CD4-positive, alpha-beta T cell (primary cell): ENCODE results near the gene OGDH. TPM values are rescaled to one million over a fixed set of nuclear protein-coding genes. Genes with fewer than 3 reads are reported as not detected.

Source experiments
- ATAC-seq: fragments of 200-7000 bp; cut with Tn5 transposase; one replicate; pipeline ENCODE4 v1.10.0; 2022; ENCODE audit warnings: mild to moderate bottlenecking; ENCODE audit not compliant: poor library complexity
- CTCF ChIA-PET: fragments of 350-600 bp; sonication (Branson Sonifier 250); formaldehyde crosslinking; loops from one replicate; lab custom pipeline; 2021; ENCODE audit warnings: antibody characterized with exemption, inconsistent platforms; lab: Charles Lee
- POLR2A ChIA-PET: fragments of 350-600 bp; sonication (Branson Sonifier 250); formaldehyde crosslinking; loops from one replicate; lab custom pipeline; 2021; ENCODE audit warnings: antibody characterized with exemption, inconsistent platforms; lab: Charles Lee
- DNase-seq, 14 experiments: peaks; one replicate each; pipeline ENCODE4 v3.0.0-alpha.2; 2013 to 2020; ENCODE audit warnings: mixed read lengths in 2 of 14
- H3K27ac ChIP-seq, 2 donors: one replicate each; pipeline versions ENCODE4 v1.5.1 to v1.7.0; 2013; ENCODE audit warnings: low read length in 2 of 2, low read depth in 1 of 2, mild to moderate bottlenecking in 1 of 2
- H3K27me3 ChIP-seq, 2 experiments: 1 replicate in 1 of 2; 2 replicates in 1 of 2; pipeline versions ENCODE4 v1.6.1 to v1.7.0; 2013; ENCODE audit warnings: low read length in 2 of 2, control low read depth in 1 of 2, mild to moderate bottlenecking in 1 of 2, moderate library complexity in 1 of 2; ENCODE audit not compliant: insufficient read depth in 2 of 2, control insufficient read depth in 1 of 2
- H3K36me3 ChIP-seq: one replicate; pipeline ENCODE4 v1.6.1; 2013; ENCODE audit warnings: low read length, control low read depth; ENCODE audit not compliant: insufficient read depth
- H3K4me1 ChIP-seq: one replicate; pipeline ENCODE4 v1.6.1; 2013; ENCODE audit warnings: low read length, control low read depth; ENCODE audit not compliant: insufficient read depth
- H3K4me3 ChIP-seq: one replicate; pipeline ENCODE4 v1.5.1; 2013; ENCODE audit warnings: mild to moderate bottlenecking, low read length, moderate library complexity
- H3K9me3 ChIP-seq, 2 experiments: 1 replicate in 1 of 2; 2 replicates in 1 of 2; pipeline versions ENCODE4 v1.6.1 to v1.7.0; 2013; ENCODE audit warnings: low read length in 2 of 2, mild to moderate bottlenecking in 2 of 2, control low read depth in 1 of 2, moderate library complexity in 1 of 2; ENCODE audit not compliant: control insufficient read depth in 1 of 2, insufficient read depth in 1 of 2
- H3K27ac Mint-ChIP-seq: one replicate; pipeline ENCODE4 v1.8.0; 2020; ENCODE audit warnings: mixed read lengths
- H3K27me3 Mint-ChIP-seq: one replicate; pipeline ENCODE4 v1.8.0; 2021; ENCODE audit warnings: mixed read lengths
- H3K36me3 Mint-ChIP-seq: one replicate; pipeline ENCODE4 v1.8.0; 2021; ENCODE audit warnings: low read depth, mixed read lengths
- H3K4me1 Mint-ChIP-seq: one replicate; pipeline ENCODE4 v1.8.0; 2021; ENCODE audit warnings: low read depth, mixed read lengths
- H3K4me3 Mint-ChIP-seq: one replicate; pipeline ENCODE4 v1.8.0; 2020; ENCODE audit warnings: mild to moderate bottlenecking, mixed read lengths
- H3K9me3 Mint-ChIP-seq: one replicate; pipeline ENCODE4 v1.8.0; 2020; ENCODE audit warnings: mixed read lengths
- CTCF ChIP-seq: fragments of 200-600 bp; IDR thresholded peaks from one replicate; pipeline ENCODE4 v1.8.0; 2022; ENCODE audit warnings: antibody characterized with exemption, mild to moderate bottlenecking
- intact Hi-C, 2 experiments: fragments of 100-400 bp; cut with DNase I in 1 of 2; cut with micrococcal nuclease in 1 of 2; formaldehyde crosslinking; loops; one replicate each; pipeline versions ENCODE4 v1.15.1 to v1.9.0; 2023 to 2025; cut with DNase I, micrococcal nuclease
- total RNA-seq, 174 experiments: library from RNA in 2 of 174; stranded (reverse) in 2 of 174; gene quantifications; one replicate each; pipeline ENCODE4 v1.2.3 and lab custom pipeline; 2021 to 2026

The OGDH gene
- total RNA-seq, 2 experiments from 2014 or later, result 39.8 to 43.8 TPM

DNA sequence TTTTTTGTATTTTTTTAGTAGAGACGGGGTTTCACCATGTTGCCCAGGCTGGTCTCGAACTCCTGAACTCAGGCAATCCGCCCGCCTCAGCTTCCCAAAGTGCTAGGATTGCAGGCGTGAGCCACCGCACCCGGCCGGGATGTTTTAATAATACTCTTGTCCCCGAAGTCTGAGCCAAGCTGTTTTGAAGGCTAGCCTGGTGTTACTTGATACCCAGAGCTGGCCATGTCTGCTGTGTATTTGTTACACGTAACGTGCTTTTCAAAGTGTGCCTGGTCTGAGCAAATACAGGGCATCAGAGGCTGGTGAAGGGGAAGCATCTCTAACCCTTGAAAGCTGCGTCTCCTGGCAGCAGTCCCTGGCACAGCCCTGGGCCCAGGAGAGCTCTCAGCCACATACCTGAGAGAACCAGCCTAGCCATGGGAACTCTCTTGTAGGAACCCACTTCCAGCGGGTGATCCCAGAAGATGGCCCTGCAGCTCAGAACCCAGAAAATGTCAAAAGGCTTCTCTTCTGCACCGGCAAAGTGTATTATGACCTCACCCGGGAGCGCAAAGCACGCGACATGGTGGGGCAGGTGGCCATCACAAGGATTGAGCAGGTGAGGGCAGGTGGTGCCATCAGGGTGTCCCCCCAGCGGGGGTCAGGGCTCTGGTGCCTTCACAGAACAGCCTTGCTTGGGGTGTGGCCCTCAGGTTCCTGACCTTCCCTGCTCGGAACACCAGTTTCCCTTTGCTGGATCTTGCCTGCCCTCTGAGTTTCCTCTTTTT, 100.5 kb downstream of the OGDH start:
- CTCF ChIA-PET, result interaction anchor here (0.7 kb wide), 1 partner anchor 172 kb away, joined by 3 read pairs; no protein-coding TSS in a partner anchor
- no peak overlapping the region for H3K27ac Mint-ChIP-seq
- no peak for TF ChIP-seq CTCF
- peaks cover 3% of the 10 kb centered on the region for H3K4me1 Mint-ChIP-seq
- H3K27me3 ChIP-seq, result no peaks in the 10 kb centered on the region
- peaks cover 55% of the 10 kb centered on the region for H3K36me3 Mint-ChIP-seq
- no peak overlapping the region for H3K27ac ChIP-seq
- no peaks in the 10 kb centered on the region for H3K9me3 Mint-ChIP-seq
- H3K36me3 ChIP-seq, result peaks cover 36% of the 10 kb centered on the region
- no peak overlapping the region for H3K4me3 ChIP-seq
- H3K4me3 Mint-ChIP-seq, result no peak overlapping the region
- DNase-seq, result no peak
- no peaks in the 10 kb centered on the region for H3K9me3 ChIP-seq
- POLR2A ChIA-PET, result no interaction called here
- intact Hi-C loops, result no loop called here
- ATAC-seq, result no peak
- H3K27me3 Mint-ChIP-seq, result no peaks in the 10 kb centered on the region
- peaks cover 5% of the 10 kb centered on the region for H3K4me1 ChIP-seq

DNA sequence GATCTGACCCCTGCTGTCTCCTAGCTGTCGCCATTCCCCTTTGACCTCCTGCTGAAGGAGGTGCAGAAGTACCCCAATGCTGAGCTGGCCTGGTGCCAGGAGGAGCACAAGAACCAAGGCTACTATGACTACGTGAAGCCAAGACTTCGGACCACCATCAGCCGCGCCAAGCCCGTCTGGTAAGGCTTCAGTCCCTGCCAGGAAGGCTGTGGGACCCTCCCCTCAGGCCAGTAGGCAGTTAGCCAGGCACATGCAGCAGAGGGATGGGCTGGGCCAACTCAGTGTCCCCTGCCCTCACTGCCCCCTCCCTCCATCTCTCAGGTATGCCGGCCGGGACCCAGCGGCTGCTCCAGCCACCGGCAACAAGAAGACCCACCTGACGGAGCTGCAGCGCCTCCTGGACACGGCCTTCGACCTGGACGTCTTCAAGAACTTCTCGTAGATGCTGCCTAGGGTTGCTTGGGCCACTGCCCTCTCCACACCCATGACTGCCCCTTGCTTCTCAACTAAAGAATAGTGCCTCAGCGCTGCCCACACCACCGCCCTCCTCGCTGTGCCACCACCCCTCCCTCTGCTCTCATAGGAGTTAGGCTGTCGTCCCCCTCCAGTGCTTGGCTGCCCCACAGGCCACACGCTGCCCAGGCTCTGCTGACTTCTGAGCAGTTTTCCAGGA, 101.3 kb downstream of the OGDH start:
- ATAC-seq (no peak), DNase-seq (no peak)
- no peak for TF ChIP-seq CTCF
- Histone ChIP-seq H3K4me1 (peaks cover 11% of the 10 kb centered on the region), H3K36me3 (peaks cover 32% of the 10 kb centered on the region), H3K27ac (no peak overlapping the region), H3K9me3 (no peaks in the 10 kb centered on the region), H3K27me3 (no peaks in the 10 kb centered on the region), H3K4me3 (no peak overlapping the region)
- ChIA-PET POLR2A (no interaction called here), CTCF (no interaction called here)
- Mint-ChIP-seq H3K27me3 (no peaks in the 10 kb centered on the region), H3K4me3 (no peak overlapping the region), H3K36me3 (peaks cover 52% of the 10 kb centered on the region), H3K9me3 (no peaks in the 10 kb centered on the region), H3K4me1 (peaks cover 9% of the 10 kb centered on the region), H3K27ac (no peak overlapping the region)
- intact Hi-C loops, result no loop called here

- Mint-ChIP-seq H3K4me3 (no peak overlapping the region), H3K36me3 (peaks cover 40% of the 10 kb centered on the region), H3K4me1 (peaks cover 9% of the 10 kb centered on the region), H3K9me3 (no peaks in the 10 kb centered on the region), H3K27ac (no peak overlapping the region), H3K27me3 (no peaks in the 10 kb centered on the region)
- H3K36me3 ChIP-seq, result peaks cover 32% of the 10 kb centered on the region
- DNase-seq, result no peak
- ChIA-PET CTCF (no interaction called here), POLR2A (interaction anchor here (0.9 kb wide), 1 partner anchor 51 kb away, joined by 3 read pairs; no protein-coding TSS in a partner anchor)
- no peak for ATAC-seq
- H3K4me3 ChIP-seq, result no peak overlapping the region
- no peak overlapping the region for H3K27ac ChIP-seq
- H3K4me1 ChIP-seq, result peaks cover 11% of the 10 kb centered on the region
- TF ChIP-seq CTCF, result no peak
- H3K9me3 ChIP-seq, result no peaks in the 10 kb centered on the region
- intact Hi-C loops, result no loop called here
- H3K27me3 ChIP-seq, result no peaks in the 10 kb centered on the region
Measured at GRCh38 chr7:44709011-44709915, 102.8 kb downstream of the OGDH start.
